Activated T-cell treated with anti-CD3 and anti-CD28 coated beads, Interleukin-2, amount 50 U/mL, for 72 hours (primary cell): ENCODE results near the gene C5orf58. TPM values are rescaled to one million over a fixed set of nuclear protein-coding genes. Genes with fewer than 3 reads are reported as not detected.

Experiments
- ATAC-seq, 2 donors: fragments of 150-1000 bp; cut with Tn5 transposase; replicated peaks in 1 of 2; 2 replicates each; pipeline ENCODE4 v1.10.0; 2021; ENCODE audit warnings: moderate library complexity in 2 of 2, mild to moderate bottlenecking in 1 of 2
- DNase-seq, 2 donors: peaks; one replicate each; pipeline ENCODE4 v3.0.0; 2021 to 2022; ENCODE audit warnings: mixed read lengths in 1 of 2
- H3K27ac Mint-ChIP-seq: one replicate; pipeline ENCODE4 v1.8.0; 2022; ENCODE audit warnings: mild to moderate bottlenecking, moderate library complexity, mixed read lengths
- H3K27me3 Mint-ChIP-seq: one replicate; pipeline ENCODE4 v1.8.0; 2022; ENCODE audit warnings: low read depth, mixed read lengths
- H3K36me3 Mint-ChIP-seq, 2 donors: one replicate each; pipeline ENCODE4 v1.8.0; 2022; ENCODE audit warnings: mixed read lengths in 2 of 2, mild to moderate bottlenecking in 1 of 2; ENCODE audit not compliant: insufficient read depth in 2 of 2
- H3K4me1 Mint-ChIP-seq: one replicate; pipeline ENCODE4 v1.8.0; 2022; ENCODE audit warnings: low read depth, mixed read lengths
- H3K4me3 Mint-ChIP-seq, 2 donors: one replicate each; pipeline ENCODE4 v1.8.0; 2022; ENCODE audit warnings: mild to moderate bottlenecking in 2 of 2, mixed read lengths in 2 of 2, moderate library complexity in 2 of 2
- H3K9me3 Mint-ChIP-seq, 2 donors: one replicate each; pipeline ENCODE4 v1.8.0; 2022; ENCODE audit warnings: mixed read lengths in 2 of 2
- total RNA-seq, 2 donors: library from RNA; stranded (reverse); gene quantifications; one replicate each; pipeline ENCODE4 v1.2.3, GENCODE V29; 2022

Gene C5orf58, protein sequence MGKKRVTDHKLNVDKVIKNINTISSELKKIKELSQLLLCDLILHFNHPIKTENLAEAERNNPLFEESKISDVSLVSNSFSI
- total RNA-seq = not detected

DNA sequence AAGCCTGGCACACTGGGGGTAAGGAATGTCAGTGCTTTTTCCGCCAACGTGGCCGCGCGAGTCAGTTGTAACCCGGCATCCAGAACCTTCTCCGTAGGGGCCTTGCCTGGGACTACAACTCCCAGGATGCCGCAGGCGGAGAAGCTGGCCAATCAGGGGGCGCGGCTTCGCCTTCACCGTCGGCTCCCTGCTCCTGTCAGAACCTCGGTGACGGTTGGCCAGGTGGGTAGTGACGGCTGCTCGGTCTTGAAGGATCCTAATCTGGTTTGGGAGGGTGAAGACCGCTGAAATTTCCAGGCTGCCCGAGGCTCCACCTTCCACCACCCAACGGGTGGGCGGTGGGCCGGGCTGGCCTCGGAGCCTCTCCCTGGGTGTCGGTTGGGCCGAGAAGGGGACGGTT is at the start of gene C5orf58:
TSS of gene C5orf58 (plus strand) at position 200 of the 400 bp plus-strand sequence. CDS start 1,992 bp downstream, outside the sequence.
- ATAC-seq (no peak), DNase-seq (no peak)
- Mint-ChIP-seq H3K27me3 (no peaks in the 10 kb centered on the region), H3K36me3 (no peaks in the 10 kb centered on the region), H3K27ac (no peak within 1 kb of the TSS), H3K4me3 (no peak within 1 kb of the TSS), H3K9me3 (no peaks in the 10 kb centered on the region), H3K4me1 (no peaks in the 10 kb centered on the region)

DNA sequence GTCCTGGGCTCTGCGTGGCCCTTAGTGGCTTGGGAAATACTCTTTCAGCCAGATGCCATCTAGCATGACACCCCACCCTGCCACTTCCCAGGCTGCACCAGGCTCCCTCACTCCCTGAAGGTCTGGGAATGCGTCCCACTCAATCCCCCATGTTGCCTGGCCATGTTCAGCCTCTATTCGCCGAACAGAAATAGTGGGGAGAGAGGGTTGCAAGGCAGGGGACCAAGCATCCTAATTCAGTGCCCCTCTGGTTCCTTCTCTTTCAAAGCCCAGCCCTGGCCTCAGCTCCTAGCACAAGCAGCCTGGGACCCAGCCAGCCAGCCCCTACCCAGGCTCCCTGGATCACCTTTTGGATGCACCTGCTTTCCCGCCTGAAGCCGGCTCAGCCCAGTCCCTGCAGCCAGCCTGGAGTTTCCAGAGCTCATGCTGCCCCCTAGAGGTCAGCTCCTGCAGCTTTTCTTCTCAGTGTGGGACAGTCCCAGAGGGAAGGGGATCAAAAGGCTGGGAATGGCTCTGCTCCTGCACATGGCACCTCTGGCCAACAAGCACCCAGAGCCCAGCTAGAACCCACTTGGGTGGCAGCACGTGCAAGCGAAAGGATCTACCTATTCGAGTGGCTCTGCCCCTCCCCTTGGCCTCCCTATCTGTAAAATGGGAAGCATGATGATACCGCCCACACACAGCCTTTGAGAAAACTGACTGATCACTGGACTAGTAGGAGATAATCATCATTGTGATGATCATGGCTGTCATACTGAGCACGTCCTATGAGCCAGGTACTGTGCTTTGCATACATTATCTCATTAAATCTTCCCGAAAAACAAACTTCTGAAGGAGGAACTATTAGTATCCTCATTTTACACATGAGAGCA is 48.7 kb upstream of the C5orf58 start:
- H3K4me3 Mint-ChIP-seq = no peak overlapping the region
- no peak overlapping the region for H3K27ac Mint-ChIP-seq

DNA sequence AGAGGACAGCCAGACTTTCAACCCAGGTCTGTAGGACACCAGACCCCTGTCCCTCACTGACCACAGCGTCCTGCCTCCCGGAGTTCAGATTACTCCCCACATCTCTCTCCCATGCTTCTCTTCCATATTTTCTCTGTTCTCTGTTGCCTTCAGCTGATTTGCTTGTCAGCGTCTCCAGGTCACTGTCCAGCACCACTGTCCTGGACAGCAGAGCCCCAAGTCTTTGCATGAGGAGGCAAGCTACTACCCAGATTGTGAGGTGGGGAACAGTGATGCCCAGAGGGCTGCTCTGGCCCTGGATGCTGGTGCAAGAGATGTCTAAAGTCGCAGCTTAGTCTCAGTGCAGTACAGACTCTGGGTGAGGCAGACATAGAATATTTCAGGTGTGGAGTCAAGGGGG is 48.0 kb upstream of the C5orf58 start:
- ATAC-seq (no peak), DNase-seq (no peak)
- no peak overlapping the region for H3K27ac Mint-ChIP-seq
- H3K4me3 Mint-ChIP-seq = no peak overlapping the region
- H3K4me1 Mint-ChIP-seq = no peaks in the 10 kb centered on the region
- H3K27me3 Mint-ChIP-seq = peaks cover 12% of the 10 kb centered on the region
- H3K9me3 Mint-ChIP-seq = no peaks in the 10 kb centered on the region
- no peaks in the 10 kb centered on the region for H3K36me3 Mint-ChIP-seq

More for the DNA sequence above, 48.7 kb upstream of the C5orf58 start:
- Mint-ChIP-seq H3K9me3 (no peaks in the 10 kb centered on the region), H3K36me3 (no peaks in the 10 kb centered on the region), H3K27me3 (peaks cover 12% of the 10 kb centered on the region), H3K4me1 (no peaks in the 10 kb centered on the region)
- DNase-seq (peak; percentile 47 to 53), ATAC-seq (peak; percentile 50 to 66)

DNA sequence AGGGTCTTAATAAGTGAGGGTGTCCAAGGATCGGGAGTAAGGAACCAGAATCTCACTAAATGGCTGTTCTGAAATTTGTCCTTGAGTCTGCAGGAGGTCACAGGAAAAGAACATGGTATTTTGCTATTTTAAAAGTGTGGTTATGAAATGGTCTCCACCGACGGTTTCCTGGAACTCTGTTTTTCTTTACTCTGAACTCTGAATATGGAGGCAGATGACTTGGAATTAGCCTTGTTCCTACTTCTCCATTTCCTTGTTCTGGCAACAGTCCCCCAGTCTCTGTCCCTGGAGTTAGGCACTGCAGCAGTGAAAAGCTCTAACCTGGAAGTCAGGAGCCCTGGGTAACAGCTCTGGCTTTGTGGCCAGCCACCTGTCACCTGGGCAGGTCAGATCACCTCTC is 46.6 kb upstream of the C5orf58 start:
- no peaks in the 10 kb centered on the region for H3K36me3 Mint-ChIP-seq
- no peaks in the 10 kb centered on the region for H3K4me1 Mint-ChIP-seq
- DNase-seq (no peak), ATAC-seq (no peak)
- no peak overlapping the region for H3K4me3 Mint-ChIP-seq
- H3K27ac Mint-ChIP-seq = no peak overlapping the region
- no peaks in the 10 kb centered on the region for H3K9me3 Mint-ChIP-seq
- peaks cover 12% of the 10 kb centered on the region for H3K27me3 Mint-ChIP-seq

DNA sequence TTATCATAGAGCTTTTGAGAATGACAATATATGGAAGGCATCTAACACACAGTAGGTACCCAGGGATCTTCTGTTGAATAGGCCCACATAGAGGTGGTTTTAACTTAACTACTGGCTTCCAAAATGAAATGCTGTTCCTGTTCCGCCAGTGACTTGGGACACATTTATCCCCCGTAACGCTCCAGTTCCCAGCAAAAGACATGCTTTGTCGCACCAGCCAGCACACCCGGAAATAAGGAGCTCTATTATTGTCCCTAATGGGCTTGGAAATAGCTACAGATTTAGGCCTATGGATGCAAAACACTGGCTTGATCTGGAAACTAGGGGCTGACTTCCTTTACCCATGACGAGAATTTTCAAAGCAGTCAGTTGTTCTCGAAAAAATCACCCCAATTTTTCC is 45.9 kb upstream of the C5orf58 start:
- Mint-ChIP-seq H3K27me3 (peaks cover 7% of the 10 kb centered on the region), H3K9me3 (no peaks in the 10 kb centered on the region), H3K4me1 (no peaks in the 10 kb centered on the region), H3K4me3 (no peak overlapping the region), H3K36me3 (no peaks in the 10 kb centered on the region), H3K27ac (no peak overlapping the region)
- DNase-seq (no peak), ATAC-seq (no peak)

DNA sequence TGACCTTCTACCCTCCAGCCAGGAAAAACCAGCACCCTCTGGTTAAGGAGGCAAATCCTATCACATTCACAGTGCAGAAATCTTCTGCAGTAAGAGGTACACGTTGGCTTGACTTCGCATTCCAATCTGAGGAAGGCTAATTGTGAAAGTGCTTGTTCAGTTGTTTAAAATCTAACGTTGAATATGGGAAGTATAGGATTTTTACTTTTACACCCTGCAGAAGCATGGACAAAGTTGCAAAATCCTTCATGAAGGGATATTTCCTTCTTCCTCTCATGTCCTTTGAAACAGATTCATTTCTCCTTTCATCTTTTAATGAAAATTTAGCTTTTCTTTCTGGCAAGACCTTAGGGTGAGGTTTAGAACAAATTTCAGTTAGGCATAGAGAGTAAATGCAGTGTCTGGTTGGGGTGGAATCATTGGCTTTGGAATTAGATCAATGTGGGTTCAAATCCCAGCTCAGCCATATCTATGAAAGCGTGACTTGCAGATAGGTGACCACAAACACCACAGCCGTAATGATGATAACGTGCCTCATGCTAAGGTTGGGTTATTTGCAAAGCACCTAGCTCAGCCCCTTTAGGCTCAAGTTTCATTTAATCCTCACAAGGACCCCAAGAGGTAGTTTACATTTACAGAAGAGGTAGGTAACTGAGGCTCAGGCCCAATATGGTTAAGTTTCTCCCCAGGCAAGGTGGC is 42.2 kb upstream of the C5orf58 start:
- no peaks in the 10 kb centered on the region for H3K4me1 Mint-ChIP-seq
- no peaks in the 10 kb centered on the region for H3K9me3 Mint-ChIP-seq
- H3K4me3 Mint-ChIP-seq = no peak overlapping the region
- no peaks in the 10 kb centered on the region for H3K27me3 Mint-ChIP-seq
- ATAC-seq = no peak
- H3K27ac Mint-ChIP-seq = no peak overlapping the region
- DNase-seq = no peak
- H3K36me3 Mint-ChIP-seq = no peaks in the 10 kb centered on the region

DNA sequence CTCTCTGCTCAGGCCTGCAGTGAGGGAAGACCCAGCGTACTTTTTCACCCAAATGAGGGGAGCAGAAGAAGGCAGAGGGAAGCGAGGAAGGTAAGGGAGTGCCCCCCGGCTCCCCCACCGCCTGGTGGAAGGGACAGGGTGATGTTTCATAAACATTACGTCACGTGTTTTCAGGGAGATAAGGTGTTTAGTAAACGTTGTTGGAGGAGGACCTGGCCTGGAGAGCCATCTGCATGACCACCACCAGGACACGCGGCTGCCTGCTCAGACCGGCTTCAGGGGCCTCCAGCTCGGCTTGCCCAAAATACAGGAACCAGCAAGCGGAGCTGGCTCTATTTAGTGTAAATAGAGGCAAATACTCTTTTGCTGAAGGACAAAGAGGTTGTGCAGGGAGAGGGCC is 40.0 kb upstream of the C5orf58 start:
- no peak for ATAC-seq
- H3K4me1 Mint-ChIP-seq = no peaks in the 10 kb centered on the region
- no peak overlapping the region for H3K27ac Mint-ChIP-seq
- H3K36me3 Mint-ChIP-seq = no peaks in the 10 kb centered on the region
- H3K9me3 Mint-ChIP-seq = no peaks in the 10 kb centered on the region
- no peak overlapping the region for H3K4me3 Mint-ChIP-seq
- DNase-seq = no peak
- H3K27me3 Mint-ChIP-seq = peaks cover 3% of the 10 kb centered on the region

DNA sequence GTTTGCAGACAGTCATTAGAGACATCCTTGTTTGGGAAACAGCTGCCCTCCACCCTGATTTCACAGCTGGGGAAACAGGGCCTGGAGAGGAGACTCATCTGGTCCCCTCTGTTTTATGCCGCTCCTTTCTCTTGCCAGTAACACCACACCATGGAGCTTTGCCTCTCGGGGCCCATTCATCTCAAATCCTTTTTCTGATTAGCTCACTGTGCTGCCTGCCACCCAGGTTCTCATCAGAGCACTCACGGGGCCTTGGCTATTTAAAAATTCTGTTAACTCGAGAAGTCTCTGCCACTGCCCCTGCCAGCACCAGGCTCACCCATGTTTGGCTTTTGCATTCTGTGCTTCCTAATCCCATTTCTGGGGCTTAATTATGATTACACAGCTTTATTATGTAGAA is 36.8 kb upstream of the C5orf58 start:
- H3K27me3 Mint-ChIP-seq = peaks cover 6% of the 10 kb centered on the region
- H3K27ac Mint-ChIP-seq = no peak overlapping the region
- DNase-seq (no peak), ATAC-seq (no peak)
- no peak overlapping the region for H3K4me3 Mint-ChIP-seq
- no peaks in the 10 kb centered on the region for H3K9me3 Mint-ChIP-seq
- H3K36me3 Mint-ChIP-seq = no peaks in the 10 kb centered on the region
- no peaks in the 10 kb centered on the region for H3K4me1 Mint-ChIP-seq

DNA sequence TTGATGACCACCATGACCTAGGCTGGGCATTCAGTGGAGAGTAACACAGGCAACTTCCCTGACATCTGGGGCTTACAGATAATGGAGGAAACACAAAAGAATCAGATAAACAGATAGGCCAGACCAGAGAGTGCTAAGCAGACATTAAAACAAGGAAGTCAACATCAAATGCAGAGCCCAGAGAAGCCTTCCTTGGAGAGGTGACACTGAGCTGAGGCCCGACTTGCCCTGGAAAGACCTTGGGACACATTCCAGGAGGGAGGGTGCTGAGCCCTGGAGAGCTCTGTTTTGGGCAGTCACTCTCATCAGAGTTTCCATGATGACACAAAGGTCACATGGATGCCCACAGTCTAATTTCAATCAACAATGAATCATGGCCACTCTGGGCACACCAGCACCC is 31.9 kb upstream of the C5orf58 start:
- no peak for ATAC-seq

DNA sequence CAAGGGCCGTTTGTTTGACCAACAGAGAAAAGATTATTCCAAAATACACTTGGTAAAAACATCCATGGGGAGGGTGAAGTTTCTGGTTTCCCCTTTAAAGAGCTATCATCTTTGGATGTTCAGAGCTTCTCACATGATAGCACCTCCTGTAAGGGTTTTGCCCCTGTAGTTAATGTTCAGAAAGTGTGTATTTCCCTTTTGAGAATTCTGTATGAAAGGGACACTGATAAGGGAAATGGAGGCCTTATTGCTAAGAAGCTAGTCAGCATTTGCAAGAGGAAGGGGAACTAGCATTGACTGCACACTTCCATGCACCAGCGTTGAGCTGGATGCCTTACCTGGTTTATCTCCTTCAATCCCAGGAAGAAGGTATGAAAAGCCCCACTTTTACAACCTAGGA is 31.5 kb upstream of the C5orf58 start:
- no peaks in the 10 kb centered on the region for H3K36me3 Mint-ChIP-seq
- no peak overlapping the region for H3K27ac Mint-ChIP-seq
- no peaks in the 10 kb centered on the region for H3K9me3 Mint-ChIP-seq
- peaks cover 22% of the 10 kb centered on the region for H3K27me3 Mint-ChIP-seq
- no peak overlapping the region for H3K4me3 Mint-ChIP-seq
- ATAC-seq (no peak), DNase-seq (no peak)
- no peaks in the 10 kb centered on the region for H3K4me1 Mint-ChIP-seq

More for the DNA sequence above, 31.9 kb upstream of the C5orf58 start:
- no peaks in the 10 kb centered on the region for H3K36me3 Mint-ChIP-seq
- DNase-seq = no peak
- peaks cover 21% of the 10 kb centered on the region for H3K27me3 Mint-ChIP-seq
- no peaks in the 10 kb centered on the region for H3K9me3 Mint-ChIP-seq
- no peaks in the 10 kb centered on the region for H3K4me1 Mint-ChIP-seq
- no peak overlapping the region for H3K27ac Mint-ChIP-seq
- H3K4me3 Mint-ChIP-seq = no peak overlapping the region

DNA sequence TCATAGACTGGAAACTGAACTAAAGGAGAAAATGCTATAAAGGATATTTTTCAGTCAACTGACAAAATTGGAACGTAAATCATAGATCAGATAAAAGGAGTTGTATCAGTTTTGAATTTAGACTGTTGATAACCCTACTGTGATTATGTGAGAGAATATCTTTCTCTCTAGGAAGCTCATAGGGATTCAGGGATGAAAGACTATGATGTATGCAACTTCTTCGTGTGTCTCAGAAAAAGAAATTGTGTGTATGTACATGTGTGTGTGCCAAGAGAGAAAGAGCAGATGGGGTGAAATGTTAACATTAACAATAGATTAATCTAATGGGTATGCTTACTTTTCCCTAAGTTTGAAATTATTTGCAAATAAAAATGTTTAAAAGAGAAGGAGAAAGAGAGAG is 30.7 kb upstream of the C5orf58 start:
- Mint-ChIP-seq H3K4me3 (no peak overlapping the region), H3K27ac (no peak overlapping the region), H3K4me1 (no peaks in the 10 kb centered on the region), H3K36me3 (no peaks in the 10 kb centered on the region), H3K27me3 (peaks cover 22% of the 10 kb centered on the region), H3K9me3 (no peaks in the 10 kb centered on the region)
- ATAC-seq (no peak), DNase-seq (no peak)

DNA sequence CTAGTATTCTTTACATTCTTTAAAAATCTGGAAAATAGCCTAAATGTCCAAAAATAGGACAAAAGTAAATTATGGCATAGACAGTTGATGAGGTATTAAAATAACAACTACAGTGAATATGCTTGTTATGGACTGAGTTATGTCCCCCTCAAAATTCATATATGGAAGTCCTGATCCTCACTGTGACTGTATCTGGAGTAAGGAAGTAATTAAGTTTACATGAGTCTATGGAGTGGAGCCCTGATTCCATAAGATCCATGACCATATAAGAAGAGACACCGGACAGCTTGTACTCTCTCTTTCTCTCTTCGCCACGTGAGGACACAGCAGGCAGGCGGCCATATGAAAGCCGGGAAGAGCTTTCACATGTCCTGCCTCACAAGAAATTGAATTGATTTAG is 28.6 kb upstream of the C5orf58 start:
- no peak for DNase-seq
- Mint-ChIP-seq H3K4me1 (no peaks in the 10 kb centered on the region), H3K9me3 (no peaks in the 10 kb centered on the region), H3K4me3 (no peak overlapping the region), H3K27me3 (peaks cover 26% of the 10 kb centered on the region), H3K36me3 (no peaks in the 10 kb centered on the region), H3K27ac (no peak overlapping the region)
- ATAC-seq = no peak

DNA sequence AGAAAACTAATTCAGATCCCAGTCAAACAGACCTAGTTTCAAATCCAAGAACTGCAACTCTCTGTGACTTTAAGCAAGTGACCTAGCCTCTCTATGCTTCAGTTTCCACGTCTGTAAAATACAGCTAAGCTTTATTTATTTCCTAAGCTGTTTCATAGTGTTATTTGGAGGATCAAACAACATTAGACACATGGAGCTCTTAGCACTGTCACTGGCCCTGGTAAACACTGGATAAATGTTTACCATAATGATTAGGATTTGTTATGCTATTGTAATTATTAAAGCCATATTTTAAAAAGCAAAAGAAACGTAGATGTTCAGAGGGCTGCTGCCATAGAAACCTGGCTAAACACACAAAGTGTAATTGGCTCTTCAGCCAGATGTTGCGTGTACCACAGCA is 26.6 kb upstream of the C5orf58 start:
- ATAC-seq = no peak
- Mint-ChIP-seq H3K27me3 (peaks cover 43% of the 10 kb centered on the region), H3K9me3 (peaks cover 0 to 4% of the 10 kb centered on the region in 2 donors), H3K4me3 (no peak overlapping the region), H3K36me3 (no peaks in the 10 kb centered on the region), H3K4me1 (no peaks in the 10 kb centered on the region), H3K27ac (no peak overlapping the region)
- no peak for DNase-seq
